Nephron progenitor cell (in vitro differentiated cells): ENCODE measurements around the gene ERMN.

Source experiments
- DNase-seq: peaks from one replicate; pipeline ENCODE4 v3.0.0; 2021
- H3K27ac Mint-ChIP-seq: 2 replicates; pipeline ENCODE4 v1.8.0; 2021; ENCODE audit warnings: mild to moderate bottlenecking, moderate library complexity, mixed read lengths
- H3K27me3 Mint-ChIP-seq: 2 replicates; pipeline ENCODE4 v1.8.0; 2021; ENCODE audit warnings: mild to moderate bottlenecking, low read depth, mixed read lengths; ENCODE audit not compliant: poor library complexity
- H3K36me3 Mint-ChIP-seq: 2 replicates; pipeline ENCODE4 v1.8.0; 2021; ENCODE audit warnings: low read depth, mixed read lengths
- H3K4me1 Mint-ChIP-seq: 2 replicates; pipeline ENCODE4 v1.8.0; 2021; ENCODE audit warnings: mixed read lengths
- H3K4me3 Mint-ChIP-seq: 2 replicates; pipeline ENCODE4 v1.8.0; 2021; ENCODE audit warnings: mild to moderate bottlenecking, moderate library complexity, mixed read lengths
- H3K9me3 Mint-ChIP-seq: 2 replicates; pipeline ENCODE4 v1.8.0; 2021; ENCODE audit warnings: mild to moderate bottlenecking, moderate library complexity, mixed read lengths
- TF ChIP-seq, protein P1 (sequence below): fragments of 200-600 bp; sonication (generic); IDR thresholded peaks from 2 replicates; pipeline ENCODE4 v1.5.0; 2021; ENCODE audit warnings: antibody characterized with exemption

ERMN gene

GRCh38 chr2:157362627-157363026 lies 37.0 kb upstream of the ERMN start:
- Mint-ChIP-seq H3K36me3 (peaks cover 7% of the 10 kb centered on the region), H3K27ac (no peak overlapping the region), H3K4me1 (no peaks in the 10 kb centered on the region), H3K9me3 (peaks cover 25% of the 10 kb centered on the region), H3K27me3 (peaks cover under 1% of the 10 kb centered on the region), H3K4me3 (no peak overlapping the region)
- no peak for DNase-seq
- TF ChIP-seq, protein P1, sequence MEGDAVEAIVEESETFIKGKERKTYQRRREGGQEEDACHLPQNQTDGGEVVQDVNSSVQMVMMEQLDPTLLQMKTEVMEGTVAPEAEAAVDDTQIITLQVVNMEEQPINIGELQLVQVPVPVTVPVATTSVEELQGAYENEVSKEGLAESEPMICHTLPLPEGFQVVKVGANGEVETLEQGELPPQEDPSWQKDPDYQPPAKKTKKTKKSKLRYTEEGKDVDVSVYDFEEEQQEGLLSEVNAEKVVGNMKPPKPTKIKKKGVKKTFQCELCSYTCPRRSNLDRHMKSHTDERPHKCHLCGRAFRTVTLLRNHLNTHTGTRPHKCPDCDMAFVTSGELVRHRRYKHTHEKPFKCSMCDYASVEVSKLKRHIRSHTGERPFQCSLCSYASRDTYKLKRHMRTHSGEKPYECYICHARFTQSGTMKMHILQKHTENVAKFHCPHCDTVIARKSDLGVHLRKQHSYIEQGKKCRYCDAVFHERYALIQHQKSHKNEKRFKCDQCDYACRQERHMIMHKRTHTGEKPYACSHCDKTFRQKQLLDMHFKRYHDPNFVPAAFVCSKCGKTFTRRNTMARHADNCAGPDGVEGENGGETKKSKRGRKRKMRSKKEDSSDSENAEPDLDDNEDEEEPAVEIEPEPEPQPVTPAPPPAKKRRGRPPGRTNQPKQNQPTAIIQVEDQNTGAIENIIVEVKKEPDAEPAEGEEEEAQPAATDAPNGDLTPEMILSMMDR: no peak

GRCh38 chr2:157361526-157361925 lies 35.9 kb upstream of the ERMN start:
- TF ChIP-seq, protein P1: no peak
- peaks cover 25% of the 10 kb centered on the region for H3K9me3 Mint-ChIP-seq
- no peak overlapping the region for H3K4me3 Mint-ChIP-seq
- peaks cover 3% of the 10 kb centered on the region for H3K27me3 Mint-ChIP-seq
- H3K27ac Mint-ChIP-seq: no peak overlapping the region
- H3K4me1 Mint-ChIP-seq: no peaks in the 10 kb centered on the region
- DNase-seq: no peak
- H3K36me3 Mint-ChIP-seq: peaks cover 7% of the 10 kb centered on the region

DNA sequence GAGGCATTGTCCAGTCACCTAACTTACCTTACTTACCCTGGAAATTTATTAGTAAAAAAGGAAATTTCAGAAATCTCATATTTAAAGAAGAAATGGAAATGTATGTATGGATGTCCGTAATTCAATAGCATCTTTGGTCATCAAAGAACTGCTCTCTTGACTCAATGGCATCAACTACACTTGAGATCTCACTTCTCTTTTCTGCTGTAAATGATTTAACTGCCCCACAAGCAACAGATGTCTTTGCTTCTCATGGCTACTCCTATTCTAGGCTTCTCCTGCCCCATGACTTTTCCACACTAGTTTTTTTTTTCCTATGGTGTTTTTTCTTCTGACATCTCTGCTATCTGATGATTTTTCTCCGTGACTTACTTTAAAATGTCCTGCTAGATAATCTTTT lies 34.0 kb upstream of the ERMN start:
- no peak overlapping the region for H3K4me3 Mint-ChIP-seq
- DNase-seq: no peak
- peaks cover 6% of the 10 kb centered on the region for H3K4me1 Mint-ChIP-seq

DNA sequence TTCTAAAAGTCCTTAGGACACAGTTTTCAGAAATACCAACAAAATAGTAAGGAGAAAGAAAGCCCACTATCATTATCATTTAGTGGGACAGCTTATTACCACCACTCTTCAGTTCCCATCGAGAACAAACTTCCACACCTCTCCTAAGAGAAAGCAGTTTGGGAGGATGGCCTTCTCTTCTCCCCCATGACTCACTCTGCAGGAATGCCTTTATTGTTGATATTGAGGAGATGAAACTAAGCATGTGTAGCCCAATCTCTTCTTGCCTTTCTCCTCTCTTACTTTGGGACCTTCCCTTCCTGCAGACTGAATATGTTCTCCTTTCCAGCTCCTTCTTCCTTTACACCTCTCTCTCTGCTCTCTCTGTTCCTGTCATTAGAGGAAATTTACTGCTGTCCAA lies 30.0 kb upstream of the ERMN start:
- H3K27ac Mint-ChIP-seq: no peak overlapping the region

More for the DNA sequence above, 34.0 kb upstream of the ERMN start:
- Mint-ChIP-seq H3K27ac (no peak overlapping the region), H3K9me3 (peaks cover 25% of the 10 kb centered on the region), H3K36me3 (peaks cover 7% of the 10 kb centered on the region), H3K27me3 (peaks cover 3% of the 10 kb centered on the region)
- TF ChIP-seq, protein P1: no peak

GRCh38 chr2:157349949-157350515 lies 24.4 kb upstream of the ERMN start:
- TF ChIP-seq, protein P1: no peak
- Mint-ChIP-seq H3K27me3 (no peaks in the 10 kb centered on the region), H3K4me1 (no peaks in the 10 kb centered on the region), H3K27ac (no peak overlapping the region), H3K4me3 (no peak overlapping the region), H3K36me3 (no peaks in the 10 kb centered on the region), H3K9me3 (peaks cover 5% of the 10 kb centered on the region)
- DNase-seq: no peak

More for the DNA sequence above, 30.0 kb upstream of the ERMN start:
- Mint-ChIP-seq H3K4me1 (peaks cover 6% of the 10 kb centered on the region), H3K9me3 (no peaks in the 10 kb centered on the region), H3K27me3 (peaks cover 3% of the 10 kb centered on the region), H3K4me3 (no peak overlapping the region), H3K36me3 (no peaks in the 10 kb centered on the region)
- TF ChIP-seq, protein P1: no peak
- DNase-seq: no peak

DNA sequence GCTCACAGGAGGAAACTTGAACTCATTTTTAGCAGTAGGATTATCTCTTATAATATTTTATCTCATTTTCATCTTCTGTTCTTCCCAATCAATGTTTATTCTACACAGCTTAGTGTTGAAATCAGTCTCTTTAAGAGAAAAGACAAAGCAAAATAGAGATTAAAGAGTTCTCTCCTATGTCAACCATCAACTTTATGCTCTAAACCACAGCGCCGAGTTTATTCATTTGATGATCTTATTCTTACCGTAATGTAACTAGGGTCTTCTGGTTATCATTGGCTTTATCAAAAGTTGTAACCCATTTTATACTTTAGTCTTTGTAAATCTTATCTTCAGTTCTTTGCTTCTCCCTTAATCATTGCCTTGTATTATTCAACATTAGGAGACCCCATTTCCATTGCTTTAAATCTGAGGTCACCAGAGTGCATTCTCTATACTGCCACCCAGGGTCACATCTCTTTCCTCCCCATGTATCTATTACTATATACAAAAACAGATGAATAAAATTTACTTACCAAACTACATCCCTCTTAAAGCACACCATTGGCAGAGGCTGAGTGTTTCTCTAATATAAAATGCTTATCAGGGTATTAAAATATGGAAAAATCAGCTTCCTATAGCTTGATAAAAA lies 22.8 kb upstream of the ERMN start:
- no peaks in the 10 kb centered on the region for H3K4me1 Mint-ChIP-seq
- H3K36me3 Mint-ChIP-seq: no peaks in the 10 kb centered on the region
- no peak for DNase-seq
- no peaks in the 10 kb centered on the region for H3K27me3 Mint-ChIP-seq
- H3K4me3 Mint-ChIP-seq: no peak overlapping the region
- TF ChIP-seq, protein P1: no peak
- no peak overlapping the region for H3K27ac Mint-ChIP-seq
- peaks cover 20% of the 10 kb centered on the region for H3K9me3 Mint-ChIP-seq
